Mesothelial cell of epicardium (in vitro differentiated cells): ENCODE data around the gene LMTK2. TPM values are rescaled to one million over a fixed set of nuclear protein-coding genes. Genes with fewer than 3 reads are reported as not detected.

ENCODE experiments used
- DNase-seq, 2 experiments: peaks; one replicate each; pipeline ENCODE4 v3.0.0; 2021; ENCODE audit warnings: low spot score in 2 of 2; ENCODE audit not compliant: unreplicated experiment in 2 of 2
- H3K27ac Mint-ChIP-seq: 2 replicates; pipeline ENCODE4 v1.8.0; 2021; ENCODE audit warnings: mixed read lengths
- H3K27me3 Mint-ChIP-seq: 2 replicates; pipeline ENCODE4 v1.8.0; 2021; ENCODE audit warnings: low read depth, mixed read lengths
- H3K36me3 Mint-ChIP-seq: 2 replicates; pipeline ENCODE4 v1.8.0; 2021; ENCODE audit warnings: mixed read lengths
- H3K4me1 Mint-ChIP-seq: 2 replicates; pipeline ENCODE4 v1.8.0; 2021; ENCODE audit warnings: mixed read lengths
- H3K4me3 Mint-ChIP-seq: 2 replicates; pipeline ENCODE4 v1.8.0; 2021; ENCODE audit warnings: mild to moderate bottlenecking, moderate library complexity, mixed read lengths
- H3K9me3 Mint-ChIP-seq: 2 replicates; pipeline ENCODE4 v1.8.0; 2021; ENCODE audit warnings: mixed read lengths
- CTCF ChIP-seq: fragments of 200-600 bp; sonication (generic); IDR thresholded peaks from one replicate; pipeline ENCODE4 v1.5.0; 2021; ENCODE audit warnings: antibody characterized with exemption; ENCODE audit not compliant: unreplicated experiment
- total RNA-seq: library from RNA; stranded (reverse); gene quantifications from 3 replicates; pipeline ENCODE4 v1.2.1, GENCODE V29; 2021

Gene LMTK2
- total RNA-seq, 1 donor from 2014 or later, result 23.1 TPM

- Mint-ChIP-seq H3K4me1 (no peaks in the 10 kb centered on the region), H3K27ac (no peak overlapping the region), H3K4me3 (no peak overlapping the region), H3K27me3 (peaks cover 2% of the 10 kb centered on the region), H3K9me3 (no peaks in the 10 kb centered on the region), H3K36me3 (no peaks in the 10 kb centered on the region)
- no peak for DNase-seq
- no peak for TF ChIP-seq CTCF
Measured at GRCh38 chr7:98079891-98080648, 26.6 kb upstream of the LMTK2 start.

DNA sequence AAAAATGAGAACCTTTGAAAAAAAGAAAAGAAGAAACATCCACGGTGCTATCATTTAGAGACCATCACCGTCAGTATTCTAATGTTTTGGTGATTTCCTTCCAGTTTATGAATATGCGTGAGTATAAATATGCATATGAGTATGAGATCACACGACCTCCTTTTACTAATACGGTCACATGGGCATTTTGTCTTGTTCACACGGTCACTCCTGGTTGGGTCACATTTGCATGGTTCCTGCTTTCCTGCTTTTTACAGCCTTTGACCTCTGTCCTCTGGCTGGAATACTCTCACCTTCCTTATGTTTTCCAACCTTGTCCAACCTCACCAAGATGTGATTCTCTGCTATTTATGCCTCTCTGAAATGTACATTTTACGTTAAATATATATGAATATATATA is 25.3 kb upstream of the LMTK2 start:
- Mint-ChIP-seq H3K36me3 (no peaks in the 10 kb centered on the region), H3K4me1 (no peaks in the 10 kb centered on the region), H3K9me3 (no peaks in the 10 kb centered on the region), H3K27me3 (peaks cover 2% of the 10 kb centered on the region), H3K4me3 (no peak overlapping the region), H3K27ac (no peak overlapping the region)
- DNase-seq, result no peak
- TF ChIP-seq CTCF, result no peak

DNA sequence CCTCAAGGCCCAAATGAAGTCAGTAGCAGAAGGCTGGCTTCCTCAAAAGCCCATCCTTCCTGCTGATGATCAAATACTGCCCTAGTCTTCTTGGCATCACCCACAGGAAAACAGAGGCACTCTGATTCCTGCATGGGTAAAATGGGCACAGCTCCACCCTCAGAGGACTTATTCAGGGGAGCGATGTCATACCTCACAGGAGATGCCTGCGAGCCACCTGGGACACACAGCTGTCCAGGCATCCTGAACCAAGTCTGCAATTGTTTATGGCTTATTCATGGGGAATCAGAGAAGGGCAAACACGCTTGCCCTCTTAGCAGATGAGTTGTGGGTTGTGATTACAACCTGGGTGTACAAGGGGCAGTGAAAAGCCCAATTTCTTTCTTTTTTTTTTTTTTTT is 22.0 kb upstream of the LMTK2 start:
- Mint-ChIP-seq H3K27me3 (no peaks in the 10 kb centered on the region), H3K4me1 (no peaks in the 10 kb centered on the region), H3K9me3 (no peaks in the 10 kb centered on the region), H3K4me3 (no peak overlapping the region), H3K36me3 (no peaks in the 10 kb centered on the region), H3K27ac (no peak overlapping the region)
- no peak for TF ChIP-seq CTCF
- no peak for DNase-seq

DNA sequence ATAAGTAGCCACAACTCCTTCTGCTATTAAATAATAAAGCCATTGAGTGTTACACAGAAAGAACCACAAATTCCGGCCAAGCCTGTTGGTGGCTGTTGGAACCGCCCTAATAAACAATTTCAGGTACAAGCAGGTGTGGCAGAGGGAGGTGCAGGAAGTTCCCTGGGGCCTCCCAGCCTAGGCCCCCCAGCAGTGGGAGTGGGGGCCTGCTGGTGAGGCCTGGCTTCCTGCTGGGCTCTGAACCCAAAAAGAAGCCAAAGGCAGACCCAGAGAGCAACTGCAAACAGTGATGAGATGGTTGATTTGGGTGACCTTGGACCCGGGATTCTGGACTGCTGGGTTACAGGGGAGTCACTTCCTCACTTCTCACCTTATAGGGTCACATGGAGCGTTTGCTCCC is 21.0 kb upstream of the LMTK2 start:
- H3K27ac Mint-ChIP-seq, result no peak overlapping the region
- no peak overlapping the region for H3K4me3 Mint-ChIP-seq
- no peak for TF ChIP-seq CTCF
- no peaks in the 10 kb centered on the region for H3K36me3 Mint-ChIP-seq
- no peaks in the 10 kb centered on the region for H3K27me3 Mint-ChIP-seq
- DNase-seq, result no peak
- no peaks in the 10 kb centered on the region for H3K4me1 Mint-ChIP-seq
- H3K9me3 Mint-ChIP-seq, result no peaks in the 10 kb centered on the region

GRCh38 chr7:98086281-98086718 is 20.4 kb upstream of the LMTK2 start:
- H3K9me3 Mint-ChIP-seq, result peaks cover 3% of the 10 kb centered on the region
- DNase-seq, result no peak
- H3K27me3 Mint-ChIP-seq, result no peaks in the 10 kb centered on the region
- H3K27ac Mint-ChIP-seq, result no peak overlapping the region
- no peak overlapping the region for H3K4me3 Mint-ChIP-seq
- H3K36me3 Mint-ChIP-seq, result no peaks in the 10 kb centered on the region
- TF ChIP-seq CTCF, result no peak
- no peaks in the 10 kb centered on the region for H3K4me1 Mint-ChIP-seq
